IgD-negative memory B cell (primary cell): Measurements from ENCODE around the gene RFPL1. TPM values are rescaled to one million over a fixed set of nuclear protein-coding genes. Genes with fewer than 3 reads are reported as not detected.
"Not testable (repeated sequence)": the region's sequence is repeated elsewhere in the genome, so short reads cannot be mapped to it uniquely, and the experiment has no call there.

Source experiments
- H3K27ac Mint-ChIP-seq, 3 donors: one replicate each; pipeline ENCODE4 v1.8.0; 2020 to 2022; ENCODE audit warnings: mild to moderate bottlenecking in 3 of 3, mixed read lengths in 3 of 3, moderate library complexity in 1 of 3
- H3K27me3 Mint-ChIP-seq: one replicate; pipeline ENCODE4 v1.8.0; 2021; ENCODE audit warnings: mixed read lengths
- H3K36me3 Mint-ChIP-seq: one replicate; pipeline ENCODE4 v1.8.0; 2020; ENCODE audit warnings: mild to moderate bottlenecking, mixed read lengths
- H3K4me1 Mint-ChIP-seq, 3 donors: one replicate each; pipeline ENCODE4 v1.8.0; 2020 to 2022; ENCODE audit warnings: mixed read lengths in 3 of 3, mild to moderate bottlenecking in 1 of 3
- H3K4me3 Mint-ChIP-seq, 4 donors: one replicate each; pipeline ENCODE4 v1.8.0; 2020 to 2022; ENCODE audit warnings: mild to moderate bottlenecking in 4 of 4, mixed read lengths in 4 of 4, moderate library complexity in 3 of 4
- H3K9me3 Mint-ChIP-seq, 3 donors: one replicate each; pipeline ENCODE4 v1.8.0; 2020 to 2021; ENCODE audit warnings: mixed read lengths in 3 of 3, mild to moderate bottlenecking in 1 of 3
- polyA plus RNA-seq: library from polyadenylated mRNA; unstranded; fragments of 300-500 nt; fragmentation: Illumina TruSeq; gene quantifications from one replicate; pipeline ENCODE4 v1.2.3, GENCODE V29; 2021

RFPL1 gene
- polyA plus RNA-seq, 1 donor from 2014 or later, result not detected

- Mint-ChIP-seq H3K27ac (peak overlapping the region in 2 of 3 donors; percentile 63 to 80), H3K4me1 (peaks cover 25 to 38% (median 31%) of the 10 kb centered on the region in 3 donors), H3K27me3 (peaks cover 47% of the 10 kb centered on the region), H3K9me3 (peaks cover 0 to 2% (median 0%) of the 10 kb centered on the region in 3 donors), H3K36me3 (peaks cover 3% of the 10 kb centered on the region), H3K4me3 (peak overlapping the region in 1 of 4 donors; percentile 4)
Measured at GRCh38 chr22:29478326-29479276, 40.2 kb downstream of the RFPL1 start.

- H3K4me1 Mint-ChIP-seq, result peaks cover 25 to 38% (median 31%) of the 10 kb centered on the region in 3 donors
- H3K36me3 Mint-ChIP-seq, result peaks cover 1% of the 10 kb centered on the region
- H3K27me3 Mint-ChIP-seq, result peaks cover 47% of the 10 kb centered on the region
- H3K4me3 Mint-ChIP-seq, result peak within 1 kb of the TSS in 3 of 4 donors; percentile 52 to 87 (median 70)
- H3K27ac Mint-ChIP-seq, result peak within 1 kb of the TSS; percentile 51 to 80 (median 67)
- H3K9me3 Mint-ChIP-seq, result peaks cover 0 to 2% (median 0%) of the 10 kb centered on the region in 3 donors
Measured at GRCh38 chr22:29479417-29480261, 41.3 kb downstream of the RFPL1 start, which contains the start of gene NEFH. Gene NEFH, plus strand, starts transcription at chr22:29480218. Its CDS starts 45 bp downstream, at chr22:29480263.

DNA sequence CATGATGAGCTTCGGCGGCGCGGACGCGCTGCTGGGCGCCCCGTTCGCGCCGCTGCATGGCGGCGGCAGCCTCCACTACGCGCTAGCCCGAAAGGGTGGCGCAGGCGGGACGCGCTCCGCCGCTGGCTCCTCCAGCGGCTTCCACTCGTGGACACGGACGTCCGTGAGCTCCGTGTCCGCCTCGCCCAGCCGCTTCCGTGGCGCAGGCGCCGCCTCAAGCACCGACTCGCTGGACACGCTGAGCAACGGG is 41.8 kb downstream of the RFPL1 start:
- Mint-ChIP-seq H3K4me3 (no peak overlapping the region), H3K36me3 (no peaks in the 10 kb centered on the region), H3K9me3 (peaks cover 0 to 2% (median 0%) of the 10 kb centered on the region in 3 donors), H3K27ac (no peak overlapping the region), H3K27me3 (peaks cover 45% of the 10 kb centered on the region), H3K4me1 (peaks cover 24 to 37% (median 29%) of the 10 kb centered on the region in 3 donors)

GRCh38 chr22:29480512-29481264 is 42.3 kb downstream of the RFPL1 start:
- H3K4me1 Mint-ChIP-seq, result peaks cover 19 to 32% (median 24%) of the 10 kb centered on the region in 3 donors
- H3K4me3 Mint-ChIP-seq, result peak overlapping the region in 3 of 4 donors; percentile 52 to 87 (median 70)
- H3K27ac Mint-ChIP-seq, result peak overlapping the region in 1 of 3 donors; percentile 85
- no peaks in the 10 kb centered on the region for H3K36me3 Mint-ChIP-seq
- H3K27me3 Mint-ChIP-seq, result peaks cover 43% of the 10 kb centered on the region
- peaks cover 0 to 2% (median 0%) of the 10 kb centered on the region in 3 donors for H3K9me3 Mint-ChIP-seq

GRCh38 chr22:29481265-29482000 is 43.0 kb downstream of the RFPL1 start:
- Mint-ChIP-seq H3K27me3 (peaks cover 38% of the 10 kb centered on the region), H3K4me1 (peaks cover 14 to 24% (median 17%) of the 10 kb centered on the region in 3 donors), H3K36me3 (no peaks in the 10 kb centered on the region), H3K9me3 (peaks cover 0 to 2% (median 0%) of the 10 kb centered on the region in 3 donors), H3K4me3 (peak overlapping the region; percentile 52 to 87 (median 71)), H3K27ac (peak overlapping the region in 2 of 3 donors; percentile 85 to 88)

GRCh38 chr22:29482253-29482652 is 43.9 kb downstream of the RFPL1 start:
- Mint-ChIP-seq H3K4me3 (peak overlapping the region in 1 of 4 donors; percentile 76), H3K9me3 (peaks cover 0 to 2% (median 0%) of the 10 kb centered on the region in 3 donors), H3K27ac (no peak overlapping the region), H3K4me1 (peaks cover 9 to 18% (median 11%) of the 10 kb centered on the region in 3 donors), H3K27me3 (peaks cover 33% of the 10 kb centered on the region), H3K36me3 (no peaks in the 10 kb centered on the region)

DNA sequence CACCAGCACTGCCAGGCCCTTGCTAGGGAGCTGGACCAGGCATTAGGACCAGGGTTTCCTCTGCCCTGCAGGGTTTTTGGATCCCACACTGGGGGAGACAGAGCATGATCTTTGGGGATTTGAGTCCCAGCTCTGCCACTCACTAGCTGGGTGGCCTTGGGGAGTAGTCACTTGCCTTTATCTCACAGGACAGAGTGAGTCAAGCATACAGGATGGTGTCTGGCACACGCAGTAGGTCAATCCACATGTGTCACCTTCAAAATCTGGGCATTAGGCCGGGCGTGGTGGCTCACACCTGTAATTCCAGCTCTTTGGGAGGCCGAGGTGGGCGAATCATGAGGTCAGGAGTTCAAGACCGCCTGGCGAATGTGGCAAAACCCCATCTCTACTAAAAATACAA is 44.3 kb downstream of the RFPL1 start:
- H3K9me3 Mint-ChIP-seq, result peaks cover 0 to 2% (median 0%) of the 10 kb centered on the region in 3 donors
- peaks cover 8 to 19% (median 10%) of the 10 kb centered on the region in 3 donors for H3K4me1 Mint-ChIP-seq
- no peaks in the 10 kb centered on the region for H3K36me3 Mint-ChIP-seq
- H3K27me3 Mint-ChIP-seq, result peaks cover 32% of the 10 kb centered on the region
- no peak overlapping the region for H3K27ac Mint-ChIP-seq
- H3K4me3 Mint-ChIP-seq, result no peak overlapping the region

DNA sequence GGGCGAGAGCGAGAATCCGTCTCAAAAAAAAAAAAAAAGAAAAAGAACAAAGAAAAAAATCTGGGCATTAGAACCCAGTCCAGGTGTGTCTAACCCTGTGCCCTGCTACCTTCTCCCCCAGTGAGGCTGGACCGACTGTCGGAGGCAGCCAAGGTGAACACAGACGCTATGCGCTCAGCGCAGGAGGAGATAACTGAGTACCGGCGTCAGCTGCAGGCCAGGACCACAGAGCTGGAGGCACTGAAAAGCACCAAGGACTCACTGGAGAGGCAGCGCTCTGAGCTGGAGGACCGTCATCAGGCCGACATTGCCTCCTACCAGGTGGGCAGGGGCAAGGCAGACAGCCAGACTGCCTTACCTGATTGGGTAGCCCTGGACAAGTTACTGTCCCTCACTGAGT is 44.9 kb downstream of the RFPL1 start:
- no peak overlapping the region for H3K4me3 Mint-ChIP-seq
- peaks cover 30% of the 10 kb centered on the region for H3K27me3 Mint-ChIP-seq
- H3K9me3 Mint-ChIP-seq, result peaks cover 0 to 2% (median 0%) of the 10 kb centered on the region in 3 donors

GRCh38 chr22:29484642-29485041 is 46.3 kb downstream of the RFPL1 start:
- no peak overlapping the region for H3K4me3 Mint-ChIP-seq
- no peak overlapping the region for H3K27ac Mint-ChIP-seq
- no peaks in the 10 kb centered on the region for H3K36me3 Mint-ChIP-seq
- peaks cover 15 to 24% (median 16%) of the 10 kb centered on the region in 3 donors for H3K4me1 Mint-ChIP-seq
- peaks cover 18% of the 10 kb centered on the region for H3K27me3 Mint-ChIP-seq
- peaks cover 0 to 2% (median 0%) of the 10 kb centered on the region in 3 donors for H3K9me3 Mint-ChIP-seq

More for the DNA sequence above, 44.9 kb downstream of the RFPL1 start:
- Mint-ChIP-seq H3K36me3 (no peaks in the 10 kb centered on the region), H3K4me1 (peaks cover 8 to 20% (median 10%) of the 10 kb centered on the region in 3 donors), H3K27ac (no peak overlapping the region)

DNA sequence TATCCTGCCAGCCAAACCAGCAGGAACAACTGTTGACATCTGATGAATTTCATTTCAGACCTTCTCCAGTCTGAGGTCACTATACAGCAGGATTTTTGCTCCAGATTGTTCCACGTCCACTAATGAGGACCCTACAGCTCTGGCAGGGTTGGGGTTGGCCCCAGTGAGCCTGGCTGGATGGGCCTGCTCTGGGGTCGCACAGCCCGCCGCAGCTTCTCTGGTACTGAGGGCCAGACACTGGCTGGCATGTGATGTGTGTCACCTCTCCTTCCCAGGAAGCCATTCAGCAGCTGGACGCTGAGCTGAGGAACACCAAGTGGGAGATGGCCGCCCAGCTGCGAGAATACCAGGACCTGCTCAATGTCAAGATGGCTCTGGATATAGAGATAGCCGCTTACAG is 47.1 kb downstream of the RFPL1 start:
- peaks cover 0 to 2% (median 0%) of the 10 kb centered on the region in 3 donors for H3K9me3 Mint-ChIP-seq
- H3K4me1 Mint-ChIP-seq, result peaks cover 21 to 30% (median 23%) of the 10 kb centered on the region in 3 donors
- H3K27me3 Mint-ChIP-seq, result peaks cover 20% of the 10 kb centered on the region
- no peak overlapping the region for H3K4me3 Mint-ChIP-seq
- H3K27ac Mint-ChIP-seq, result no peak overlapping the region
- H3K36me3 Mint-ChIP-seq, result no peaks in the 10 kb centered on the region

DNA sequence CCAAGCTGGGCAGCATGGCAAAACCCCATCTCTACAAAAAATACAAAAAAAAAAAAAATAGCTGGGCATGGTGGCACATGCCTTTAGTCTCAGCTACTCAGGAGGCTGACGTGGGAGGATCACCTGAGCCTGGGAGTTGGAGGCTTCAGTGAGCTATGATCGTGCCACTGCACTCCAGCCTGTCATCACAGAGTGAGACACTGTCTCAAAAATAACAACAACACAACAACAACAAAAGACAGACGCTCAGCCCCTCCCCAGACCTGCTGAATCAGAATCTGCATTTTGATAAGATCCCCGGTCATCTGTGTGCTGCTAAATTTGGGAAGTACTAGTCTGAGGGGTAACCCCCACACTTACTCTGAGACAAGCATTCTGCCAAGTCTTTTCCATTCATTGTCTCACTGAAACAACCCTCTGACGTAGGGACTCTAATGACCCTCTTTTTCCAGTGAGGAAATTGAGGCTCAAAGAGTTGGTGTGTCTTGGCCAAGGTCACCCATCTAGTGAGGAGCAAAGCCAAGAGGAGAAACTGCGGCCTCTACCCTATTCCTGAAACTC is 49.1 kb downstream of the RFPL1 start:
- Mint-ChIP-seq H3K4me3 (no peak overlapping the region), H3K27ac (peak overlapping the region in 1 of 3 donors; percentile 31), H3K27me3 (peaks cover 8% of the 10 kb centered on the region), H3K36me3 (no peaks in the 10 kb centered on the region), H3K9me3 (no peaks in the 10 kb centered on the region), H3K4me1 (peaks cover 19 to 29% (median 21%) of the 10 kb centered on the region in 3 donors)

DNA sequence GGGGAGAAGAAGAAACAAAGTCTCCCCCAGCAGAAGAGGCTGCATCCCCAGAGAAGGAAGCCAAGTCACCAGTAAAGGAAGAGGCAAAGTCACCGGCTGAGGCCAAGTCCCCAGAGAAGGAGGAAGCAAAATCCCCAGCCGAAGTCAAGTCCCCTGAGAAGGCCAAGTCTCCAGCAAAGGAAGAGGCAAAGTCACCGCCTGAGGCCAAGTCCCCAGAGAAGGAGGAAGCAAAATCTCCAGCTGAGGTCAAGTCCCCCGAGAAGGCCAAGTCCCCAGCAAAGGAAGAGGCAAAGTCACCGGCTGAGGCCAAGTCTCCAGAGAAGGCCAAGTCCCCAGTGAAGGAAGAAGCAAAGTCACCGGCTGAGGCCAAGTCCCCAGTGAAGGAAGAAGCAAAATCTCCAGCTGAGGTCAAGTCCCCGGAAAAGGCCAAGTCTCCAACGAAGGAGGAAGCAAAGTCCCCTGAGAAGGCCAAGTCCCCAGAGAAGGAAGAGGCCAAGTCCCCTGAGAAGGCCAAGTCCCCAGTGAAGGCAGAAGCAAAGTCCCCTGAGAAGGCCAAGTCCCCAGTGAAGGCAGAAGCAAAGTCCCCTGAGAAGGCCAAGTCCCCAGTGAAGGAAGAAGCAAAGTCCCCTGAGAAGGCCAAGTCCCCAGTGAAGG is 50.9 kb downstream of the RFPL1 start:
- not testable (repeated sequence) for H3K27ac Mint-ChIP-seq
- Mint-ChIP-seq H3K4me3 (peak overlapping the region in 2 of 4 donors; percentile 77 to 89), H3K4me1 (peaks cover 19 to 29% (median 21%) of the 10 kb centered on the region in 3 donors)

GRCh38 chr22:29491012-29491411 is 52.6 kb downstream of the RFPL1 start:
- peaks cover 0 to 3% (median 0%) of the 10 kb centered on the region in 3 donors for H3K9me3 Mint-ChIP-seq

More for the DNA sequence above, 50.9 kb downstream of the RFPL1 start:
- not testable (repeated sequence) for H3K36me3 Mint-ChIP-seq, H3K9me3 Mint-ChIP-seq, H3K27me3 Mint-ChIP-seq

More at GRCh38 chr22:29491012-29491411, 52.6 kb downstream of the RFPL1 start:
- H3K27me3 Mint-ChIP-seq, result peaks cover 4% of the 10 kb centered on the region
- no peak overlapping the region for H3K27ac Mint-ChIP-seq
- H3K36me3 Mint-ChIP-seq, result no peaks in the 10 kb centered on the region
- H3K4me3 Mint-ChIP-seq, result no peak overlapping the region
- H3K4me1 Mint-ChIP-seq, result peaks cover 19 to 29% (median 21%) of the 10 kb centered on the region in 3 donors
